Cortex of kidney (tissue), 1 donor: Measurements from ENCODE around the gene CTXN2.

Source experiments
- DNase-seq: peaks from one replicate; lab custom pipeline; 2025; lab: John Stamatoyannopoulos, UW

The CTXN2 gene

GRCh38 chr15:48222627-48223026 lies 31.2 kb downstream of the CTXN2 start:
- no peak for DNase-seq

- DNase-seq = no peak
These were observed 34.3 kb downstream of the CTXN2 start for GRCh38 chr15:48225771-48226170.

GRCh38 chr15:48230498-48230897 lies 39.0 kb downstream of the CTXN2 start:
- DNase-seq = no peak

- DNase-seq = no peak
These were observed 41.8 kb downstream of the CTXN2 start for GRCh38 chr15:48233246-48233645.

- DNase-seq = no peak
These were observed 47.9 kb downstream of the CTXN2 start for GRCh38 chr15:48239334-48239733.

- DNase-seq = no peak
These were observed 50.5 kb downstream of the CTXN2 start for GRCh38 chr15:48242015-48242414.

GRCh38 chr15:48242535-48242934 lies 51.1 kb downstream of the CTXN2 start:
- no peak for DNase-seq

GRCh38 chr15:48244921-48245320 lies 53.5 kb downstream of the CTXN2 start:
- DNase-seq = no peak

GRCh38 chr15:48248414-48248813 lies 56.9 kb downstream of the CTXN2 start:
- no peak for DNase-seq

- DNase-seq = no peak
These were observed 59.2 kb downstream of the CTXN2 start for GRCh38 chr15:48250640-48251076.

GRCh38 chr15:48253172-48253571 lies 61.7 kb downstream of the CTXN2 start:
- DNase-seq = no peak
